ENCODE measurements around the gene LDLRAD4. TPM values are rescaled to one million over a fixed set of nuclear protein-coding genes. Genes with fewer than 3 reads are reported as not detected.

LDLRAD4 gene
- total and polyA plus RNA-seq, 12 donors = 3.9 to 64.5 (median 36.0) TPM

DNA sequence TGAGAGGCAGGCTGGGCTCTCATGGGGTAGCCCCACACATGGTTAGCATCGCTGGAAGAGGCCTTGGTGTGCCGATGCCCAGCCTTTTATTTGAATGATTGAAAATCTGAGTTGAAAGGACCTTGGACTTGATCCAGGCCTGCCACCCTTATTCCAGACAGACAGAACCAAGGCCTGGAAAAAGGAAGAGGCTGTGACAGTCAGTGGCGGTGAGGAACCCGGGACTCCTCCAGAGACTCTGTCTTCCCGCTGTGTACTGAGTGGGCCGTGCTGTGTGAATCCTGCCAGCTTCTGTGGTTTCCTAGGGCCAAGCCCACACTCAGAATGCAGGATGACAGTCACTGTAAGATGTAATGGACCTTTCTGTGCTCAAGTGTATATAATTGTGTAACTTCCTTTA is 218.5 kb downstream of the LDLRAD4 start:
- Histone ChIP-seq H3K27me3 (no peaks in the 10 kb centered on the region), H3K27ac (peak overlapping the region in 4 of 5 donors; percentile 74 to 84 (median 78)), H3K36me3 (replicated peaks in 1 of 2) (peaks cover 0 to 5% of the 10 kb centered on the region in 2 donors), H3K4me1 (replicated peaks in 1 of 2) (peaks cover 17 to 45% of the 10 kb centered on the region in 2 donors), H3K9me3 (replicated peaks in 1 of 3) (no peaks in the 10 kb centered on the region), H3K4me3 (no peak overlapping the region)
- 45 to 53% (median 51%) methylated on average over 6 of the region's 6 CpGs for WGBS, 4 donors
- peak in 5 of 7 donors; percentile 42 to 72 (median 62) for DNase-seq
- TF ChIP-seq, protein P1, sequence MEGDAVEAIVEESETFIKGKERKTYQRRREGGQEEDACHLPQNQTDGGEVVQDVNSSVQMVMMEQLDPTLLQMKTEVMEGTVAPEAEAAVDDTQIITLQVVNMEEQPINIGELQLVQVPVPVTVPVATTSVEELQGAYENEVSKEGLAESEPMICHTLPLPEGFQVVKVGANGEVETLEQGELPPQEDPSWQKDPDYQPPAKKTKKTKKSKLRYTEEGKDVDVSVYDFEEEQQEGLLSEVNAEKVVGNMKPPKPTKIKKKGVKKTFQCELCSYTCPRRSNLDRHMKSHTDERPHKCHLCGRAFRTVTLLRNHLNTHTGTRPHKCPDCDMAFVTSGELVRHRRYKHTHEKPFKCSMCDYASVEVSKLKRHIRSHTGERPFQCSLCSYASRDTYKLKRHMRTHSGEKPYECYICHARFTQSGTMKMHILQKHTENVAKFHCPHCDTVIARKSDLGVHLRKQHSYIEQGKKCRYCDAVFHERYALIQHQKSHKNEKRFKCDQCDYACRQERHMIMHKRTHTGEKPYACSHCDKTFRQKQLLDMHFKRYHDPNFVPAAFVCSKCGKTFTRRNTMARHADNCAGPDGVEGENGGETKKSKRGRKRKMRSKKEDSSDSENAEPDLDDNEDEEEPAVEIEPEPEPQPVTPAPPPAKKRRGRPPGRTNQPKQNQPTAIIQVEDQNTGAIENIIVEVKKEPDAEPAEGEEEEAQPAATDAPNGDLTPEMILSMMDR (IDR thresholded peaks at IDR 0.05) = no peak
- TF ChIP-seq POLR2A (IDR thresholded peaks at IDR 0.05) = no peak
- intact Hi-C loops (cut with DNase I) = no loop called here

DNA sequence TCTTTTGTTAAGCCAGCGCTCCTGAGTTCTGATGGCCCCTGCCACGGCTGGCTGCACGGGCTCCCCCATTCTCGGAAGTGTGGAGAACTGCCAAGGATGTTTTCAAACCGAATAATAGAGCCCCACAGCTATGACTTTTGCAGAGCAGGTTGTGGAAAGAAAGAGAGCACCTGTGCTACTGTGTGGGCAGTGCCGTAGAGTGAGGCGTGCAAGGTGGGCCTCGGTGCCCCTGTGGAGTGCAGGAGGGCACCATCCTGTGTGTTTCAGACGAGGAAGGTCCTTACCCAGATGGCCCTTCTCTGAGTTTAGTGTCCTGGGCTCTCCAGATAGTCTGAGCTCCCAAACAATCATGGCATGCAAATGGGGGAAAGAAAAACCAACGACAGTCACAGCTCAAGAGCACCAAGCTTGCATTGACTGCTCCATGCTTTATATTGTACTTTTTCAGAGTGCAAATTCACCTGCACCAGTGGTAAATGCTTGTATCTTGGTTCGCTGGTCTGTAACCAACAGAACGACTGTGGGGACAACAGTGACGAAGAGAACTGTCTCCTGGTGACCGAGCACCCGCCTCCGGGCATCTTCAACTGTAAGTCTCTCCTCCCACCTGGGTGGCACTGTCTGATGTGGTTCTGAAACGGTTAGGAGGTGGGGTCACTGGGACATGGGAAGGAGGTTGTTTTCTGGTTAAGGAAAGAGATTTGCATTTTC is 219.4 kb downstream of the LDLRAD4 start:
- 93 to 96% (median 94%) methylated on average over 16 to 17 of the region's 17 CpGs for WGBS, 4 donors
- H3K4me3 ChIP-seq = no peak overlapping the region
- peaks cover 0 to 5% of the 10 kb centered on the region in 2 donors for H3K36me3 ChIP-seq (replicated peaks in 1 of 2)
- H3K4me1 ChIP-seq (replicated peaks in 1 of 2) = peaks cover 17 to 45% of the 10 kb centered on the region in 2 donors
- intact Hi-C loops (cut with DNase I) = no loop called here
- H3K27ac ChIP-seq = peak overlapping the region in 2 of 5 donors; percentile 15 to 35
- no peaks in the 10 kb centered on the region for H3K9me3 ChIP-seq (replicated peaks in 1 of 3)
- H3K27me3 ChIP-seq = no peaks in the 10 kb centered on the region
- DNase-seq = no peak
- no peak for TF ChIP-seq POLR2A (IDR thresholded peaks at IDR 0.05)
- TF ChIP-seq, protein P1 (IDR thresholded peaks at IDR 0.05) = no peak

DNA sequence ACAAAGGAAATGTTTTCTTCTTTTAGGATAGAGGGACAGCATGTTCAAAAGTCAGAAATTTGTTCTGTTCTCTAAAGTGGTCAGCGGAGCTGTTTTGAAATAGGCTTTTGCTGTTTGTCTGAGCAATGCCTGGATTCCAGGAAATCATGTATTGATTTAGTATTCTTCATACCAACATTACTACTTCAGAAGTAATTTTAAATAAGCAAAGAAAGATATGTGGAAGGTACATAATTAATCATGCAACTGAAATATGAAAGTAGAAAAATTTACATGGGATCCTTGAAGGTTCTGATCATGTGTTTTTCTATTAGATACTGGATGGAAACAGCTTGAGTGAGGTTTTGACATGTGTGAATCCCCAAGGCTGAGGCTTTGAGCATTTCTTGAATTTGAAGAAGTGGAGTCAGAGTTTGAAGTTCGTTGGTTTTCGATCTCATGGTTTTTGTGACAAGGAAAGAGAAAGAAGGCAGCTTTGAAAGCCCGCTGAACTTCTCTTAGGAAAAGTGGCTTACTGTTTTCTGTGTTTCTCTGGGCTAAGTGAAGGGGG is 220.0 kb downstream of the LDLRAD4 start:
- Histone ChIP-seq H3K4me3 (no peak overlapping the region), H3K36me3 (replicated peaks in 1 of 2) (peaks cover 0 to 5% of the 10 kb centered on the region in 2 donors), H3K27ac (peak overlapping the region in 2 of 5 donors; percentile 15 to 35), H3K4me1 (replicated peaks in 1 of 2) (peaks cover 17 to 44% of the 10 kb centered on the region in 2 donors), H3K9me3 (replicated peaks in 1 of 3) (no peaks in the 10 kb centered on the region), H3K27me3 (no peaks in the 10 kb centered on the region)
- WGBS, 4 donors = 91 to 92% (median 92%) methylated on average over 4 of the region's 4 CpGs
- TF ChIP-seq POLR2A (IDR thresholded peaks at IDR 0.05) = no peak
- TF ChIP-seq, protein P1 (IDR thresholded peaks at IDR 0.05) = no peak
- no peak for DNase-seq
- intact Hi-C loops (cut with DNase I) = no loop called here

DNA sequence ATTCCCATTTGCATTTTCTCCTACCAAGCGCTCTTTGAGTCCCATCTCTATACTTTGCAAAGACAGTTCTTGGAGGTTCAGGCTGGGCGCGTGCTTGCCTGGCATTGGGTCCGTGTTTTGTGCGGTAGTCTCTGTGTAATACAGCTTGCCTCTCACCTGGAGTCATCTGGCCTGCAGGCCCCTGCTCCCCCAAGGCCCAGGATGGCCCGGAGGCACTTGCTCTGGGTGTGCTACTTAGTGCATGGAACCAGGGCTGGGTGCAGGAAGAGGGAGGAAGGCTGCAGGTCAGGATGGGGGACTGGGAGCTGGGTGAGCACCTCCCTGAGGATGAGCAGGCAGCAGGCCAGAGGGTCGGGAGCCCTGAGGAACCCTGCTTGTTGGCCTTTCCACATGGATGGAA is 220.9 kb downstream of the LDLRAD4 start:
- H3K4me3 ChIP-seq = no peak overlapping the region
- no peak for TF ChIP-seq POLR2A (IDR thresholded peaks at IDR 0.05)
- TF ChIP-seq, protein P1 (IDR thresholded peaks at IDR 0.05) = no peak
- intact Hi-C loops (cut with DNase I) = no loop called here
- no peak overlapping the region for H3K27ac ChIP-seq
- peaks cover 0 to 5% of the 10 kb centered on the region in 2 donors for H3K36me3 ChIP-seq (replicated peaks in 1 of 2)
- no peaks in the 10 kb centered on the region for H3K9me3 ChIP-seq (replicated peaks in 1 of 3)
- no peaks in the 10 kb centered on the region for H3K27me3 ChIP-seq
- WGBS, 4 donors = 93 to 100% (median 96%) methylated on average over 6 to 7 of the region's 7 CpGs
- H3K4me1 ChIP-seq (replicated peaks in 1 of 2) = peaks cover 17 to 36% of the 10 kb centered on the region in 2 donors
- peak in 1 of 7 donors; percentile 46 for DNase-seq
